Measurements from ENCODE around the gene FAM217A. TPM values are rescaled to one million over a fixed set of nuclear protein-coding genes. Genes with fewer than 3 reads are reported as not detected.
A peak's percentile ranks its signal among the peaks of the same experiment; 100 is the strongest.

The FAM217A gene
- total RNA-seq, 1 donor from 2014 or later, result not detected

DNA sequence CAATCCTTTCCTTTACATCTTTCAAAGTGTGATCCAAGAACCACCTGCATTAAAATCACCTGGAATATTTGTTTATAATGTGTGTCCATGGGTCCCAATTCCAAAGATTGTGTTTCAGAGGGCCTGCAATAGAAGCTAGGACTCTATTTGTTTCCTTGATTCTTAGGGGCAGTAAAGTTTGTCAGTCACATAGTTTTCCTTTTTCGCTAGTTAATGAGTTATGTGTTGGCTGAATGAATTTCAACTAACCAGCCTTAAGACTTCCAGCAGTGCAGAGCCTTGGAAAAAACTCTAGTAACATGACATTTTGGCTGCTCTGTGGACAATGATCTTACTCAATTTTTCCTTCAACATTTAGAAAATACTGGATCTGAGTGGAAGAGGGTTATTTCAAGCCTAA is 11.3 kb downstream of the FAM217A start:
- Mint-ChIP-seq H3K27me3 (ENCODE audit: unreplicated experiment) (no peaks in the 10 kb centered on the region), H3K4me3 (ENCODE audit: unreplicated experiment) (no peak overlapping the region), H3K4me1 (ENCODE audit: unreplicated experiment) (peaks cover under 1% of the 10 kb centered on the region), H3K36me3 (ENCODE audit: low read depth, unreplicated experiment) (no peaks in the 10 kb centered on the region), H3K9me3 (ENCODE audit: unreplicated experiment) (no peaks in the 10 kb centered on the region), H3K27ac (ENCODE audit: unreplicated experiment) (no peak overlapping the region)
- TF ChIP-seq, protein P1, sequence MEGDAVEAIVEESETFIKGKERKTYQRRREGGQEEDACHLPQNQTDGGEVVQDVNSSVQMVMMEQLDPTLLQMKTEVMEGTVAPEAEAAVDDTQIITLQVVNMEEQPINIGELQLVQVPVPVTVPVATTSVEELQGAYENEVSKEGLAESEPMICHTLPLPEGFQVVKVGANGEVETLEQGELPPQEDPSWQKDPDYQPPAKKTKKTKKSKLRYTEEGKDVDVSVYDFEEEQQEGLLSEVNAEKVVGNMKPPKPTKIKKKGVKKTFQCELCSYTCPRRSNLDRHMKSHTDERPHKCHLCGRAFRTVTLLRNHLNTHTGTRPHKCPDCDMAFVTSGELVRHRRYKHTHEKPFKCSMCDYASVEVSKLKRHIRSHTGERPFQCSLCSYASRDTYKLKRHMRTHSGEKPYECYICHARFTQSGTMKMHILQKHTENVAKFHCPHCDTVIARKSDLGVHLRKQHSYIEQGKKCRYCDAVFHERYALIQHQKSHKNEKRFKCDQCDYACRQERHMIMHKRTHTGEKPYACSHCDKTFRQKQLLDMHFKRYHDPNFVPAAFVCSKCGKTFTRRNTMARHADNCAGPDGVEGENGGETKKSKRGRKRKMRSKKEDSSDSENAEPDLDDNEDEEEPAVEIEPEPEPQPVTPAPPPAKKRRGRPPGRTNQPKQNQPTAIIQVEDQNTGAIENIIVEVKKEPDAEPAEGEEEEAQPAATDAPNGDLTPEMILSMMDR (IDR thresholded peaks at IDR 0.05; ENCODE audit: unreplicated experiment), result no peak
- no peak for DNase-seq (ENCODE audit: low spot score)

DNA sequence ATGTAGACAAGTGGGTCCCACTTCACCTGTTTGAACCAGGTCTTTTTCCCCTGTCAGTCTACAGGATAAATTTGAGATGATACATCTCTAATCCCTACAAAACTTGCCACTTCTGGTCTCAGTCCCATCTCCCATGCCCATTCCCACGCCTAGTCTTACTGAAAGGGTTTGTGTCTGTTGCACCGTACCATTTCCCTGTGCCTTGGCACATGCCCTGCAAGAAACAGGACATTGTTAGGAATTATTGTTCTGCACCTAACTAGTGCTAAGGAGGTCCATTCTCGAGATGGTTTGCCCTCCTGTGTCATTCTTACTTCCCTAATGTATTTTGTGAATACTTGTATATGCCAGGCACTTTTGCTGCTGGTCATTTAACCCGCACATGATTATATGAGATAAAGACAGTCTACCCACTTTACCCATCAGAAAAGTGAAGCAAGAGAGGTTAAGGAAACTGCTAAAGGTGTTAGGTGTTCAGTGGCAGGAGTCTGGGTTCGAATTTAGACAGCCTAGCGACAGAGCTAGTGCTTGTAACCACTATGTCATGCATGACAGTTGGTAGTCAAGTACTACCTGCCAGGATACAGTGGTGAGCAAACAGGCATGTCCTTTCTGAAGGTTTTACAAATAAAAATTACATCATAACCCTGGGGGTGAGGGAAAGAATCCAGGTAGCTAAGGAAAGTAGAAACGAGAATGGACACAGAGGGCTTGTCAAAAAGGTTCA is 12.7 kb downstream of the FAM217A start:
- Mint-ChIP-seq H3K4me3 (ENCODE audit: unreplicated experiment) (no peak overlapping the region), H3K27me3 (ENCODE audit: unreplicated experiment) (no peaks in the 10 kb centered on the region), H3K9me3 (ENCODE audit: unreplicated experiment) (no peaks in the 10 kb centered on the region), H3K27ac (ENCODE audit: unreplicated experiment) (no peak overlapping the region), H3K36me3 (ENCODE audit: low read depth, unreplicated experiment) (peaks cover 3% of the 10 kb centered on the region), H3K4me1 (ENCODE audit: unreplicated experiment) (no peaks in the 10 kb centered on the region)
- DNase-seq (ENCODE audit: low spot score), result no peak
- TF ChIP-seq, protein P1 (IDR thresholded peaks at IDR 0.05; ENCODE audit: unreplicated experiment), result no peak

DNA sequence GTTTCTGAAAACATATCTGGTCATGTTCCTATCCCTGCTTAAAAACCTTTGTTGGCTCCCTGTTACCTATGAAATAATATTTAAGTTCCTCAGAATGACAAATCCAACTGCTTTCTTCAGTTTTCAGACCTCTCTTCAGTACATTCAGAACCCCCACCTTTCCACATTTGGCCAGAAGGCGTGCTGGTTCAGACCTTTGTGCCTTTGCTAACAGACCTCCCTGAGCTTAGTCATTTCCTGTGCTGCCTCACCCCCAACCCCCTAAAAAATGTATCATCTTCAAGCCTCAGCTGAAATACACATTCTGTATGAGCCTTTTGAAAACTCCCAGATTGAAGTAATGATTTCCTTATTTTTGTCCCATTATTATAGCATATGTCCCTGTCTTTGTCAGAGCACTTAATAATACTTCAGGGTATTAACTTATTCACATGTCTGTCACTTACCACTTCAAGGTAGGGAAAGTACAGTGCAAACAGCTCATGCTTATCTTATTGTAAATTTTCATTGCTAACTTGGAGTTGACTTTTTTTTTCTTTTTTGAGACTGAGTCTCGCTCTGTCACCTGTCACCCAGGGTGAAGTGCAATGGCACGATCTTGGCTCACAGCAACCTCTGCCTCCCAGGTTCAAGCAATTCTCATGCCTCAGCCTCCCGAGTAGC is 19.7 kb downstream of the FAM217A start:
- peak overlapping the region; percentile 62 for H3K27ac Mint-ChIP-seq (ENCODE audit: unreplicated experiment)
- TF ChIP-seq, protein P1 (IDR thresholded peaks at IDR 0.05; ENCODE audit: unreplicated experiment), result no peak
- DNase-seq (ENCODE audit: low spot score), result no peak
- peaks cover 3% of the 10 kb centered on the region for H3K4me1 Mint-ChIP-seq (ENCODE audit: unreplicated experiment)
- no peak overlapping the region for H3K4me3 Mint-ChIP-seq (ENCODE audit: unreplicated experiment)
- peaks cover 3% of the 10 kb centered on the region for H3K27me3 Mint-ChIP-seq (ENCODE audit: unreplicated experiment)
- H3K36me3 Mint-ChIP-seq (ENCODE audit: low read depth, unreplicated experiment), result peaks cover 17% of the 10 kb centered on the region
- H3K9me3 Mint-ChIP-seq (ENCODE audit: unreplicated experiment), result no peaks in the 10 kb centered on the region

DNA sequence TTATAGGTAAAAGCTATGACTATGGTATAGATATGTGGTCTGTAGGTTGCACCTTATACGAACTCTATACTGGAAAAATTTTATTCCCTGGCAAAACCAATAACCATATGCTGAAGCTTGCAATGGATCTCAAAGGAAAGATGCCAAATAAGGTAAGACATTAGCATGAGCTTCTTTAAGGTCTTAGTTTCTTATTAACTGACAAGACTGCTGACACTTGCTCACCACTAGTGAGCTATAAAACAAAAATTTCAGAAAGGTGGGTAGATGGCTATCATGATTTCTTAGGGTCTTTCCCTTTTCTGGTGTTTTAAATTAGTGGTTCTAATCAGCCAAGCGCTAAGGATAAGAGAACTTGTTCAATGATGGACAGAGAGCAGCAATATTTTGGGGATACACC is 21.9 kb downstream of the FAM217A start:
- no peak overlapping the region for H3K27ac Mint-ChIP-seq (ENCODE audit: unreplicated experiment)
- H3K36me3 Mint-ChIP-seq (ENCODE audit: low read depth, unreplicated experiment), result peaks cover 19% of the 10 kb centered on the region
- H3K27me3 Mint-ChIP-seq (ENCODE audit: unreplicated experiment), result peaks cover 3% of the 10 kb centered on the region
- TF ChIP-seq, protein P1 (IDR thresholded peaks at IDR 0.05; ENCODE audit: unreplicated experiment), result no peak
- H3K4me3 Mint-ChIP-seq (ENCODE audit: unreplicated experiment), result no peak overlapping the region
- H3K9me3 Mint-ChIP-seq (ENCODE audit: unreplicated experiment), result no peaks in the 10 kb centered on the region
- DNase-seq (ENCODE audit: low spot score), result no peak
- peaks cover 3% of the 10 kb centered on the region for H3K4me1 Mint-ChIP-seq (ENCODE audit: unreplicated experiment)

DNA sequence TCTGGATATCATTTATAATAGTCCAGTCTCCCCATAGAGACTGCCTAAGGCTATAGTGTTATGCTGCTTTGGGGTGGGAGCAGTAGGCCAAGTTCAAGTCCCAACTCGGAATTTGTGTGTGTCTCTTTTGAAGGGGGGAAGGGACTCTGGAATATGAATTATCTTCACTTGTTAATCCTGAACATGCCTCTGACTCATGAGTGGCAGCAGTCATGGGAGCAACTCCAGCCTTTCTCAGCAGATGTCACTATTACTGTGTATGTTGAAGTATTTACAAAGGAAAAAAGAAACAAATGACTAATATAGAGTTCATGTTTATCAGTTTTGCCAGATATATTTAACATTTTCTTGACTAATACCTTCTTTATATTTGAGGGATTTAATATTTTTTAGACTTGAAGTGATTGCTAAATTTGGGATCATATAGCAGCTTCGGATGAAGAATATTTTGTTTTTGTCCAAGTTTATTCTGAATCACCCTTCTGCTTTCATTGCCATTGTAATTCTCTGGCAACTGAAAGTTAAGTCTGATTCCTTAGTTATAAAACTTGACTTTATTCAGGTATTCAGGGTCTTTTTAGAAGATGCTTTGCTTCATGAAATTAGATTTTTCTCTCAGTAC is 23.4 kb downstream of the FAM217A start:
- H3K36me3 Mint-ChIP-seq (ENCODE audit: low read depth, unreplicated experiment), result peaks cover 20% of the 10 kb centered on the region

More for the DNA sequence above, 23.4 kb downstream of the FAM217A start:
- H3K9me3 Mint-ChIP-seq (ENCODE audit: unreplicated experiment), result no peaks in the 10 kb centered on the region
- H3K4me1 Mint-ChIP-seq (ENCODE audit: unreplicated experiment), result peaks cover 3% of the 10 kb centered on the region
- TF ChIP-seq, protein P1 (IDR thresholded peaks at IDR 0.05; ENCODE audit: unreplicated experiment), result no peak
- no peak for DNase-seq (ENCODE audit: low spot score)
- H3K4me3 Mint-ChIP-seq (ENCODE audit: unreplicated experiment), result no peak overlapping the region
- H3K27me3 Mint-ChIP-seq (ENCODE audit: unreplicated experiment), result peaks cover 3% of the 10 kb centered on the region
- no peak overlapping the region for H3K27ac Mint-ChIP-seq (ENCODE audit: unreplicated experiment)

Measured in endothelial cell (in vitro differentiated cells).